ENCODE results near the gene SLC37A4.
A peak's percentile ranks its signal among the peaks of the same experiment; 100 is the strongest.

The SLC37A4 gene

GRCh38 chr11:119030029-119030328, 698 bp downstream of the SLC37A4 start:
- H3K4me3 ChIP-seq (ENCODE audit: low read length) = peak overlapping the region; percentile 88
- H3K4me2 ChIP-seq (ENCODE audit: low read depth, low read length) = peak overlapping the region; percentile 100
- no peak for DNase-seq
- peaks cover 15% of the 10 kb centered on the region for H3F3A ChIP-seq (ENCODE audit: insufficient read depth, low read length)
- peaks cover 21% of the 10 kb centered on the region for H3K4me1 ChIP-seq (ENCODE audit: low read length)
- H3K36me3 ChIP-seq (replicated peaks; ENCODE audit: insufficient read depth, low read length) = no peaks in the 10 kb centered on the region
- no peaks in the 10 kb centered on the region for H3K27me3 ChIP-seq (replicated peaks; ENCODE audit: insufficient read depth, low read length)
- no peak for TF ChIP-seq EZH2phosphoT487 (IDR thresholded peaks at IDR 0.05; ENCODE audit: low read length)
- TF ChIP-seq, protein P1, sequence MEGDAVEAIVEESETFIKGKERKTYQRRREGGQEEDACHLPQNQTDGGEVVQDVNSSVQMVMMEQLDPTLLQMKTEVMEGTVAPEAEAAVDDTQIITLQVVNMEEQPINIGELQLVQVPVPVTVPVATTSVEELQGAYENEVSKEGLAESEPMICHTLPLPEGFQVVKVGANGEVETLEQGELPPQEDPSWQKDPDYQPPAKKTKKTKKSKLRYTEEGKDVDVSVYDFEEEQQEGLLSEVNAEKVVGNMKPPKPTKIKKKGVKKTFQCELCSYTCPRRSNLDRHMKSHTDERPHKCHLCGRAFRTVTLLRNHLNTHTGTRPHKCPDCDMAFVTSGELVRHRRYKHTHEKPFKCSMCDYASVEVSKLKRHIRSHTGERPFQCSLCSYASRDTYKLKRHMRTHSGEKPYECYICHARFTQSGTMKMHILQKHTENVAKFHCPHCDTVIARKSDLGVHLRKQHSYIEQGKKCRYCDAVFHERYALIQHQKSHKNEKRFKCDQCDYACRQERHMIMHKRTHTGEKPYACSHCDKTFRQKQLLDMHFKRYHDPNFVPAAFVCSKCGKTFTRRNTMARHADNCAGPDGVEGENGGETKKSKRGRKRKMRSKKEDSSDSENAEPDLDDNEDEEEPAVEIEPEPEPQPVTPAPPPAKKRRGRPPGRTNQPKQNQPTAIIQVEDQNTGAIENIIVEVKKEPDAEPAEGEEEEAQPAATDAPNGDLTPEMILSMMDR (IDR thresholded peaks at IDR 0.05; ENCODE audit: low read length) = no peak
- no peak for TF ChIP-seq EZH2 (optimal IDR thresholded peaks at IDR 0.05; ENCODE audit: low read depth, low read length)
- H3K9ac ChIP-seq (ENCODE audit: low read length) = peak overlapping the region; percentile 91
- H3K79me2 ChIP-seq (ENCODE audit: low read length) = peaks cover 57% of the 10 kb centered on the region
- H3K9me2 ChIP-seq (replicated peaks; ENCODE audit: insufficient read depth, low read length) = no peaks in the 10 kb centered on the region
- peak overlapping the region; percentile 76 for H3K27ac ChIP-seq (ENCODE audit: low read length)
- no peaks in the 10 kb centered on the region for H3K9me3 ChIP-seq (replicated peaks; ENCODE audit: insufficient read depth, low read length)
- peak overlapping the region; percentile 45 for H2AFZ ChIP-seq (ENCODE audit: low read length)
- H4K20me1 ChIP-seq (ENCODE audit: insufficient read depth, low read length) = no peaks in the 10 kb centered on the region

DNA sequence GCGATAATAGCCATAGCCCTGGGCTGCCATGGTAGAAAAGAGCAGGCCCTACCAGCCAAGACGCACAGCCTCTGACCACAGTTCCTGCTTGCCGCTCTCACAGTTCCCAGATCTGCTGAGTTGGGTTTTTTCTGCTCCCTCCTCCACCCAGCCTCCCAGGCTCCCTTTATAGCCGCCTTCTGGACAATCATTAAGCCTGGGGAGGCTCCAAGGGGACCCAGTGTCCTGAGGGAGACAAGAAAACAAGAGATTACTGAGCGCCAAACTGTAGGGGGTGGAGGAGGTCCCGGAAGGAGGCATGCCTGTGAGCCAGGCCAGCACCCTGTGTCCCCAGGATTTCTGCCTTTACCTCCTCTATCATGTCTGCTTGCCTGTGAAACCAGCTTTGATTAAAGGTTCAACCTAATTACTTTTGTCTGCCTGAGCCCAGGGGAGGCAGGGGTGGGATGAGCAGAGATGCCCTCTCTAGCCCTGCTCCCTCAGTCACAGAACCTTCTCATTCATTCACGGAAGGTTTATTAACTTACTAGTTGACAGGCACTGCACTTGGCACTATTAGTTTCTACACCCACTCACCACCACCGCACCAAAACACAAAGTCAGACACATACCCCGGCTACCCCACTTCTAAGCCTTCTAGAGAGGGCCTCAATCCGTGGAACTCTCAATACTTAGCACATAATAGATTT, 1.2 kb downstream of the SLC37A4 start:
- H3K79me2 ChIP-seq (ENCODE audit: low read length) = peaks cover 62% of the 10 kb centered on the region
- peak overlapping the region; percentile 88 for H3K4me3 ChIP-seq (ENCODE audit: low read length)
- peaks cover 16% of the 10 kb centered on the region for H3F3A ChIP-seq (ENCODE audit: insufficient read depth, low read length)
- no peaks in the 10 kb centered on the region for H4K20me1 ChIP-seq (ENCODE audit: insufficient read depth, low read length)
- H2AFZ ChIP-seq (ENCODE audit: low read length) = peak overlapping the region; percentile 45
- no peaks in the 10 kb centered on the region for H3K9me3 ChIP-seq (replicated peaks; ENCODE audit: insufficient read depth, low read length)
- H3K9ac ChIP-seq (ENCODE audit: low read length) = peak overlapping the region; percentile 91
- TF ChIP-seq EZH2 (optimal IDR thresholded peaks at IDR 0.05; ENCODE audit: low read depth, low read length) (no peak), EZH2phosphoT487 (IDR thresholded peaks at IDR 0.05; ENCODE audit: low read length) (no peak)
- TF ChIP-seq, protein P1 (IDR thresholded peaks at IDR 0.05; ENCODE audit: low read length) = no peak
- H3K27me3 ChIP-seq (replicated peaks; ENCODE audit: insufficient read depth, low read length) = no peaks in the 10 kb centered on the region
- peak; percentile 74 for DNase-seq
- peak overlapping the region; percentile 76 for H3K27ac ChIP-seq (ENCODE audit: low read length)
- no peaks in the 10 kb centered on the region for H3K36me3 ChIP-seq (replicated peaks; ENCODE audit: insufficient read depth, low read length)
- H3K4me2 ChIP-seq (ENCODE audit: low read depth, low read length) = peak overlapping the region; percentile 100
- H3K9me2 ChIP-seq (replicated peaks; ENCODE audit: insufficient read depth, low read length) = no peaks in the 10 kb centered on the region
- peaks cover 26% of the 10 kb centered on the region for H3K4me1 ChIP-seq (ENCODE audit: low read length)

DNA sequence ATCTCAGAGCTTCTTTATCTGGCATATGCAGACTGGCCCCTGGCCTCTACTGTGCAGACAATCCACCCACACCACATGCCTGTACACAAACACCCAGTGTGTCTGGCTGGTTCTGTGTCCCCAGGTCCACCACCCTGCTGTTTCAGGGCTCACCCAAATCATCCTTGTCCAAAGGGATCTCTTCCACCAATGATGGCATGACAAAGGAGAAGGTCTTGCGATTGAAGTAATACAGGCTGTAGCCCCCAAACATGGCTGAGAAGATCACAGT, 1.7 kb downstream of the SLC37A4 start:
- H3K4me2 ChIP-seq (ENCODE audit: low read depth, low read length) = peak overlapping the region; percentile 100
- peak overlapping the region; percentile 76 for H3K27ac ChIP-seq (ENCODE audit: low read length)
- H3K36me3 ChIP-seq (replicated peaks; ENCODE audit: insufficient read depth, low read length) = no peaks in the 10 kb centered on the region

More for the DNA sequence above, 1.7 kb downstream of the SLC37A4 start:
- no peak for DNase-seq
- Histone ChIP-seq H2AFZ (ENCODE audit: low read length) (peak overlapping the region; percentile 45), H3F3A (ENCODE audit: insufficient read depth, low read length) (peaks cover 21% of the 10 kb centered on the region), H3K79me2 (ENCODE audit: low read length) (peaks cover 67% of the 10 kb centered on the region), H3K9ac (ENCODE audit: low read length) (peak overlapping the region; percentile 91), H3K27me3 (replicated peaks; ENCODE audit: insufficient read depth, low read length) (no peaks in the 10 kb centered on the region), H3K9me2 (replicated peaks; ENCODE audit: insufficient read depth, low read length) (no peaks in the 10 kb centered on the region), H3K4me1 (ENCODE audit: low read length) (peaks cover 31% of the 10 kb centered on the region), H3K4me3 (ENCODE audit: low read length) (peak overlapping the region; percentile 88), H4K20me1 (ENCODE audit: insufficient read depth, low read length) (no peaks in the 10 kb centered on the region), H3K9me3 (replicated peaks; ENCODE audit: insufficient read depth, low read length) (no peaks in the 10 kb centered on the region)
- no peak for TF ChIP-seq EZH2 (optimal IDR thresholded peaks at IDR 0.05; ENCODE audit: low read depth, low read length)
- TF ChIP-seq, protein P1 (IDR thresholded peaks at IDR 0.05; ENCODE audit: low read length) = no peak
- no peak for TF ChIP-seq EZH2phosphoT487 (IDR thresholded peaks at IDR 0.05; ENCODE audit: low read length)

Data from MM.1S (cell line).